GM19467 (cell line): ENCODE data around the gene ESPN.

Source experiments
- ATAC-seq: cut with Tn5 transposase; IDR thresholded peaks from one replicate; pipeline ENCODE4 v1.9.1; 2021; ENCODE audit warnings: mild to moderate bottlenecking, moderate library complexity; ENCODE audit not compliant: unreplicated experiment

The ESPN gene

DNA sequence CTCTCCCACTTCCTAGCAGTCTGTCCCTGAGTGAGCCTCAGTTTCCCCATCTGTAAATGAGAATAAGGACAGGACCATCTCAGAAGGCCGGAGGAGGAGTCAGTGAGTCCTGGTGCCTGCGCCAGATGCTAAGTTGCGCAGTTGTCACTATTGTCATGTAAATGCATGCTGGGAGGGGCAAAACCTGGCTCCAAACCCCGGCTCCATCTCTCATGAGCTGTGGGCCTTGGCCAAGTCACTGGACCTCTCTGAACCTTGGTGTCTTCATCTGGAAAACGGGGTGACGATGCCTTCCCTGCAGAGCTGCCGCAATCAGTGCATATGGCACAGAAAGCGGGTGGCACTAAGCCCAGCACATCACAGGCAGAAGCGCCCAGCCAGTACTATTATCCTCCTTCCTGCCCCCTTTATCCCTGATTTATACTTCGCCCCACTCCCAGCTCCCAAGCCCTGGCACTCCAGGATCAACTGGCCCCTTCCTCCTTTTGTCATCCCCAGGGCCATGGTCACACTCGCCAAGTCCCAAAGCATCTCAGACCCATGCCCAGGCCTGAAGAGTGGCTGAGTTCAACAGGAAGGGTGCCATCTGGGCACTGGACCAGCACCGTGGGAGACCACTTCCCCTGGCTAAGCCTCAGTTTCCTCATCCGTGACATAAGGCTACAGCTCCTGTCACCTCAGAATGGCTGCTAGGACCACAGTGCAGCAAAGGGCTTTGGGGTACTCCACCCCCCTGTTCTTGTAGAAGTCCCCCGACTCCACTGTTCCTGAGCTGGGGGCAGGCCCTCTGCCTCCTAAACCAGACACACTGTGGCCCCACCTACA lies 71.2 kb downstream of the ESPN start:
- no peak for ATAC-seq

- ATAC-seq = no peak
Observed at GRCh38 chr1:6496365-6496721, 71.8 kb downstream of the ESPN start.

GRCh38 chr1:6496890-6497214 lies 72.3 kb downstream of the ESPN start:
- no peak for ATAC-seq

GRCh38 chr1:6497215-6497866 lies 72.8 kb downstream of the ESPN start:
- no peak for ATAC-seq

DNA sequence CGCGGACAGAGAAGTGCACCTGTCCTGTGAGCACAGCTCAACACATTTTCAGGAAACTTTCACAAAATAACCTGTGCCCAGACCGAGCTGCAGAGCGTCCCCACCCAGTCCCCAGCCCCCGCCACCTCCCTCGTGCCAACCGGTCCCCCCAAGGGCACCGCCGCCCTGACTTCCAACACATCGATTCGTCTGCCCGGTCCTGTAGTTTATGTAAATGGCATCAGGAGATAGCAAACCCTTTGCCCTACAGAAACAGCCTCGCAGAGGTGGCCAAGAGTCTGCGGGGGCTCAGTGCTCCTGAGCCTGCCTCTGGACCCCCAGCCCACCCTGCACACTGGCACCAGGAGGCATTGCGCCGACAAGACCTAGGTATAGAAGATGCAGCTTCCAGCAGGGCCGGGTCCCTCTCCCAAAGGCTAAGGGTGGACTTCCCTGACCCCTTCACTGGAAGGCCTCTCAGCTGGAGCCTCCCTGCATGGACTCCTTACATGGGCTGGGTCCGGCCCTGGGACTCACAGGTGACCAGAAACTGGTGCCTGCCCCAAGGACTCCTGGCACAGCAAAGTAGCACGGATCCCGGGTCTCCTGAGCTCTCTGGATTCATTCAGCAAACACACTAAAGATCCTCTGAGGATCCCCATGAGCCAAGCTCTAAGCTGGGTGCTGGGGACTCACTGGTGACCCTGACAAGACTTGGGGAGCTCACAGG lies 73.4 kb downstream of the ESPN start:
- ATAC-seq = no peak

DNA sequence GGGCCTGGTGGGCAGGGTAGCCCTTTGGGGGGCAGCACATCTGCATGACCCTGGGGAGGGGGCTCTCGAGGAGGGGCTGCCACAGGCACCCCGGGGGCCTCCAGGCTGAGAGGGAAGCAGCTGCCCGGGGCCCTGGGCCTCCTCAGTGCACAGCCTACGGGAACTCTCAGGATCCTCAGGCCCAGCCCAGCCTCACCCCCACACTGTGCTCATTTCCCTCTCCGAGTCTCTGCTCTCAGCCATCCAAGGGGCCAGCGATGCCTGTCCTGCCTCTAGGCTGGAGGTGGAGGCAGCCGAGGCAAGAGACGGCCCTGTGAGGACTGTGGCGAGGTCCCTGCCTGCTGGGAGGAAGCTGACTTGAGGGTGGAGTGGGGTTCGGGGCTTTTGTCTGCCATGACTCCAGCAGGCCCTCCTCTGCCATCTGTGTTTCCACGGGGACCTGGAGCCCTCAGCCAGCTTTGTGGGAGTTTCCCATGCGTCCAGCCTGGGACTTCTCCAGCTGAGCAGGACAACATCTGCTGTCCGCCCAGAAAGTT lies 74.1 kb downstream of the ESPN start:
- ATAC-seq = no peak

DNA sequence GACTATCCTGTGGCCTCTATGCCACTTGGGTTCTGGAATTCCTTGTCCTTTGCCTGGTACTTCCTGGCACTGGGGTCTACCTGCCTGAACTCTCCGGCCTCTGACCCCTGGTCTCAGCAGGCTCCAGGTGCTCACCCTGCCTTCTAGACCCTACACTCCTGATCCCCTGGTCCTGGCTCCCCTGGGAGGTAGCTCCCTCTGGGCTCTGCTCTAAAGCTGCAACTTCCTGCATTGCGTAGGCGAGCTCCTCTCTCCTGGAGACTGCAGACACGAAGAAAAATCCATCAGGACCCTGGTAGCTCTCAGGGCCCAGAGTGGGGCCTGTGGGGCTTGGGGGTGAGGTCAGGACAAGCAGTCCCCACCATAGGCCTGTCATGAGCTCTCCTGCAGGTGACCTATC lies 74.7 kb downstream of the ESPN start:
- no peak for ATAC-seq

GRCh38 chr1:6500544-6501278 lies 76.1 kb downstream of the ESPN start:
- ATAC-seq = no peak

GRCh38 chr1:6501279-6501813 lies 76.8 kb downstream of the ESPN start:
- no peak for ATAC-seq

DNA sequence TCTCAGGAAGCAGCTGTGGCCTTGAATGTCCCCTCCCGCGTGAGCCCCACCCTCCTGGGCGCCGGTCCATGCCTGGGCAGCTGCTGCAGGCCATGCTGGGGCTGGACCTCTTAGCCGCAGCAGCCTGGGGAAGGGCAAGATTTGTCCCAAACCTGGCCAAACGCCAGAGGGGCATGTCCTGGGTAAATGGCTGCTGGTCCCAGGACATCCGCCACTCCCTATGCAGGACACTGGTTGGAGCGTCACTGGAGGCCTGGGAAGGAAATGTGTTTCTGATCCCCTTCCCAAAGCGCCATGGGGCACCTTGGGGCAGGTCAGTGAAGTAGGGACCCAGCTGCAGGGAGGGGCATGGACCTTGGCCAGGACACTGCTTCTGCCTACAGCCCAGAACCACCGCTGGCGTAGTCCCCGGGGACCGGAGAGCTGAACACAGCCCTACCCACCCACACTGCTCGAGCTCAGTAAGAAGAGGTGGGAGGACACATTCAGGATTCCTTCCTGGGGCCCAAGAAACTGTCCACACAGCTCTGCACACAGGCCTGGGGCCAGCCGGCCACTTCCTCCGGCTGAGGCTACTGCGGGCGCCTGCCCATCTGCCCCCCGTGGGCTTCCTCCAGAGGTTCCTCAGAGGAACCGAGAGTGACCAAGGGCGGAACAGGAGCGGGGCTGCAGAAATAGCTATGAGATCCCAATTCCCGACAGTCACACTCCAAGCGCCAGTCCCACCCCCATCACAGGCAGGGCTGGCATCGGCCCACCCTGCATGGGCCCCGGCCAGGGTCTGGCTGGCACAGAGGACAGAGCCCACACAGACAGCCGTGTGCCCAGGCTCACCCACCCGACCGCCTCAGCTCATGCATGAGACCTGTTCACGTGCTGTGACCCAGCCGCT lies 77.7 kb downstream of the ESPN start:
- ATAC-seq = no peak

GRCh38 chr1:6503884-6504602 lies 79.5 kb downstream of the ESPN start:
- no peak for ATAC-seq

DNA sequence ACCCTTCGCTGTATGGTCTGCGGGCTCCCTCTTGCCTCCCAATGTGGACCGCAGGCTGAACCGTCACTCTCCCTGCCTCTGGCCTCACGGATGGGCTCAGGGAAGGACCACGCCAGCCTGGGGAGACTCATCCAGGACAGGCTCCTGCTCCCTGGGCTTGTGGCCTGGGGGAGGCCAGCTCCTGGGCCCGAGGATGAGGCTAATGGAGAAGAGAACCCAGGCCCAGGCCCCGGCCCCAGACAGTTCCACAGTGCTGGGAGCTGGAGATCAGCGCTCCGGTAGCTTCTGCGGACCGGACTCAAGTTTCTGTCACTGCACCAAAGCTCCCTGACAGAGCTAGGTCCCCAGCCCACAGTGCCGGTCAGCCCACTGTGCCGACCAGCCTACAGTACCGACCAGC lies 80.3 kb downstream of the ESPN start:
- ATAC-seq = no peak

DNA sequence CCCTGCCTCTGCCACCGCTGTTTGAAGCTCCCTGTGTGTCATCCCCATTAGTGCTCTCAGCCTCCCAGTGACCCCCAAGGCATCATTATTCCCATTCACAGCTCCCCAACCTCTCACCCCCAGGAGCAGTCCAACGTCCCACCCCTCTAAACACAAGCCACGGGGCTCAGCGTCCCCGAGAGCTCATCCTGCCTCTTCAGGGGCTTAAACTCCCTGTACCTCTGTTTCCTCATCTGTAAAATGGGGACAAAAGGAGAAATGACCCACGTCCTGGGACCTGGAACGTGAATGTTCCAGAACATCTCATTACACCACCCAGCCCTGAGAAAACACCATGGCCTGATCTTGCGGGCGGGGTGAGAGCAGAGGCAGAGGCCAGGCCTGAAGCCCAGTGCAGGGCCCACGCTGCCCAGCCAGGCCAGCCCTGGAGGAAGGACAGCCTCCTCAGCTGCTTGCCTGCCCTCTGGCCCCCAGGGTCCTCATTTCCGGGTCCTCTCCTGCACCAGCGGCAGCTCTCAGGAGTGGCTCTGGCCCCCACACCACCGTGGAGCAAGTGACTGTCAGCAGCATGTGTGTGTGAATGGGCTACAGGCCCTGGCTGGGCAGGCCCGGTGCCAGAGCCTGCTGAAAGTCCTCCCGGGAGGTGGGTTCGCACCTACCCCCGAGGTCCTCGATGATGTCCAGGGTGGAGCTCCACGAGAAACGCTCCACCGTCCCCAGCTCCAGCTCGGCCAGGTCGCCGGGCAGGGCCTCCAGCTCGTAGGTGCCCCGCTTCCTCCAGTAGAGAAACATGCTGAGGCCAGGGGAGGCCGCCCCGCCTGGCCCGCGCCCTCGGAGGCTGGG lies 81.0 kb downstream of the ESPN start:
- ATAC-seq = no peak

DNA sequence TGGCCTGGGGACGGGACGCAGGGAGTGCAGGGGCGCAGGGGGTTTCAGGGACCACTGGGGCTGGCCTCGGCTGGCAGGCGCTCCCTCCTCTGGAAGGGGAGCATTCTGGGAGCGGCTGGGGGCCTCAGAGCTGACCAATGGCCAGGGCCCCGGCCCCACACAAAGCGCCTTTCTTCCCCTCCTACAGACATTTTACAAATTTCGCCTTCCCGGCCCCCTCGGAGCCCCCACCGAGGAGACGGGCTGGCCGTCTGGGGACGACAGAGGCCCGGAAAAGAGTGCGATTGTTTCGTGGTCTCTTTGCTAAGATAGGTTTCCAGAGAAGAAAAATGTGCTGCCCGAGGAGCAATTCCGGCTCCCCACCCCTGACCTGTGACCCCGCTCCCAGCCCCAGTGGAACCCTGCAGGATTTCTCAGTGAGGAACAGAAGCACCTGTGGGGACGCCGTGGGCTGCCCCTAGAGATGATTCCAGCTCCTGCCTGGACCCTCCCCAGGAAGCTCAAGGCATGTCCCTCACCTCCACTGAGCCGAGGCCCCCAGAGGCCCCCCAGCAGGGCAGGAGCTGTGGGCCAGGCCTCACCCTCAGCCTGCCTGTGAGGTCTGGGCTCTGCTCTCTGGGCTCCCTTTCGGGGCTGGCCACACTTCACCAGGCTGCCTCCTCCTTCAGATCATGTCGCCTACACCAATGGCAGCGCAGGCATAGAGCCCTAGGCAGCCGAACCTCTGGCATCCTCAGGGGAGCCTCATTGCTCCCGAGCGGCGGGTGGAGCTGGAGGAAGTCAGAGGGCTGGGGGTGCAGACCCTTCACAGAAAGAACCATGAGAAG lies 81.8 kb downstream of the ESPN start:
- ATAC-seq = no peak

- no peak for ATAC-seq
Observed at GRCh38 chr1:6507037-6507428, 82.5 kb downstream of the ESPN start.

DNA sequence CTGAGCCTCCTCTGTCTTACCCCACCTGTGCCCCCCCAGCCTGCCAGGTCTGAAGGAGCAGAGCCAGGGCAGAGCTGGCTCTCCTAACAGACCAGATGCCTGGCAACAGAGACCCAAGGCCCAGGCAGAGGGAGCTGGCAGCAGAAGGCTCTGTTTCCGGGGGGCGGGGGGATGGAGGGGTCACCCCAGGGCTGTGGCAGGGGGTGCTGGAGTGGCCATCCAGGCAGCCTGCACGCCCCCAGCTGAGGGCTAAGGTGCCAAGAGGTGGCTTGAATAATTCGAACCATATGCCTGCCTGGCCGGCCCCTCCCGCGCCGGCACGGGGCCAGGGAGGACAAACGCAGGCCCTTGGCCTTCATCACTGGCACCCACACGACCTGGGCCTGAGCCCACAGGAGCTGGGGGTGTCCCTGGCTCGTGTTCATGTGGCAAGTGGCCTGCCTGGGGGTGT lies 82.9 kb downstream of the ESPN start:
- ATAC-seq = no peak

DNA sequence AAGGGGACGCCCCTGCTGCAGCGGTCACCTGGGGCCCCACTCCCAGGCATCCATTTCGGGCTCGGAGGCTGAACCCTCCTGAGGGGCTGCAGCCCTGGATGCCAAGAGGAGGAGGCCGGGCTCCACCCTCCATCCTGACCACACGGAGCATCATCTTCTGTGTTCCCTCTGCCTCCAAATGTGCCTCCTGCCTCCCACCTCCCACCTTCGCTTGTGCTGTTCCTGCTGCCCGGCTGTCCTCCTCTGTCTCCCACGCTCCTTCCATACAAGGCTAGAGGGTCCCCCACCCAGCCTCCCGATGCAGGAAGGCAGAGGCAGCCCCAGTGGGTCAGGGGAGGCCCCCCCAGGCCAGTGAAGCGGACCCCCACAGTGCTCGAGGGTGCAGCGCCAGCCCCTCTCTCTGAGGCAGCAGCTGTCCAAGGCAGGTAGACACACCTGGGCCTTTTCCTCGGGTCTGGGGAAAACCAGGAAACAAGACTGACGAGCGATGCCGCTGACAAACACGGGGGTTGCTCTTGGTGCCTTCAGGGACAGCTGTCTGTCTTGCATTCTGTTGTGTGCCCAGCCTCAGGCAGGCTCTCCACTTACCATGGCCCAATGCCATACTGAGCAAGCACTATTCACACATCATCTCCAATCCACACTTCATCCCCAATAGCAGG lies 83.7 kb downstream of the ESPN start:
- ATAC-seq = no peak
